ENCODE results near the gene CRTAP.
"Not testable (repeated sequence)": the region's sequence is repeated elsewhere in the genome, so short reads cannot be mapped to it uniquely, and the experiment has no call there.

The CRTAP gene

DNA sequence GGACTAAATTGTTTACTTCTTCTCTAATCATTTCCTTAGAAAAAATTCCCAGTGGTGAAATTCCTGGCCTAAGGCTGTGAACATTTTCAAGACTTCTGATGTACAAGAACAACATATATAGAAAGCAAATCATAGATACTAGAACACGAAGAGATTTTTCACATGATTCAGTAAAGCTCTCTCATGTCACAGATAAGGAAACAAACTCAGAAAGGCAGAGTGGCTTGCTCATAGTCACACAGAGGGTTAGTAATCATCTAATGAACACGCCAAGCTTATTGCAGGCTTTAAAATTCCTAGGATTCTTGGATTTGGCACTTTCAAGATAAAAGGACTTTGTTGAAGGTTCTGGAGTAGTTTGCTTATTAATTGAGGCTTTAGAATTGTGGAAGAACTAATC lies 26.2 kb downstream of the CRTAP start:
- DNase-seq (ENCODE audit: low read depth in 3 of 3) = no peak

DNA sequence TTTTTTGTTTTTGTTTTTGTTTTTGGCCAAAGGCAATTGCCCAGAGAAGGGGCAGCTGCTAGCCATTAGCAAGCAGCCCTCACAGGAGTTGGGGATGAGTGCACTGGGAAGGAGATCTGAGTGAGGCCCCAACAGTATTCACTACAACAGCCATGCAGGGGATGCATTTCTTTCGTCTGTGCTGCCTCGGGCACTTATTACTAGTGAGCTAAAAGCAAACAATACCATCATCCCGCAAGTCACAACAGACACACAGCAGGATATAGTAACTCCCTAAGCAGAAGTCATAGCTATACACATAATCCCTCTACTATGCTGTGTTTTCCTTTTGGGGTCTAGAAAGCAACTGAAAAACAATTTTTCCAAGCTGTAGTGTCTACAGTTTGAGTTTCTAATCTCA lies 27.2 kb downstream of the CRTAP start:
- no peak for DNase-seq (ENCODE audit: low read depth in 3 of 3)

DNA sequence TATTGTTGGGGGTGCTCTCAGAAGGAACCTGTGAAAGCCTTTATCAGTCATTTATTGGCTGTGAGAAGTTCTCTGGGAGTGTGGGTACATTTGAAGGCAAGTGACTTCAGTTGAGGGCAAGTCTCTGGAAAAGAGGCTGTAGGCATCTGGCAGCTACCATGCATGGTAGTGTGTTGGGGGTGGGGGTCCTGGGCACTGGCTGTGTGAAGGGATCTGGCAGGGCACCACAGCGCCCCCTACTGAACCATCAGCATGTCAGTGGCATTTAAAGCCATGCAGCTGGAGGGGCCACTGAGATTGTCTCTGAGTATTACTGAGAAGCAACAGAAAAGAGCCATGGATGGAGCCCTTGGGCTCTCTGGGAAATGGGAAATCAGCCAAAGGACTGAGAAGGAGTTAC lies 30.6 kb downstream of the CRTAP start:
- DNase-seq (ENCODE audit: low read depth in 3 of 3) = no peak

DNA sequence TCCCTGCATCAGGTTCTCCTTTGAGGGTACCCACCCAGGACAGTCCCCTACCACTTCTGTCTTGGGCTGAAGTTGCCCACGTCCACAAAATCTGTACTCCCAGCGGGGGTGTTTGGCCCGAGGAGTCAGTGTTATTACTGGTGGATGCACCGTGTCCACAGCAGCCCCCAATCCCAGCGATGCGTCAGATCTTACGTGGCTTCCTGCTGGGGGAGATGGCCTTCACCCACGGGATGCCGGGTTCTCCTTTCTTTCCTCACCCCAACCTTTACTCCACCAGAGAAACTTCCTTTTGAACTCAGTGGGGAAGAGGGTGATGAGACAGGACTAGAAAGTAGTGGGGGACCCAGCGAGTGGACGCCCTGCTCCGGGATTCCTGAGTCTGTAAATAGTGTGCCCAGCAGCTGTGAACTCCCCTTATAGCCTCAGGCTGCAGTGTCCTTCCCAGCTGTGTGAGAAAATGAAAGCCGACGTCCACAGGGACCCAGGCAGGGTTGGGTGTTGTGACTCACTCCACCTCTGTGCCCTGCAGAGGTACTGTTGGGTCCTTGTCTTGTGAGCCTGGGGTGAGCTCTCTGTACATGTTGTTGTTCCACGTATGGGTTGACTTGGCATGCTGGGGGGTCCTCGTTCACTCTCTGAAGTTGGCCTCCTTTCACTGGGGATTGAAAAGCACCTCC lies 31.5 kb downstream of the CRTAP start:
- no peak for DNase-seq (ENCODE audit: low read depth in 3 of 3)

DNA sequence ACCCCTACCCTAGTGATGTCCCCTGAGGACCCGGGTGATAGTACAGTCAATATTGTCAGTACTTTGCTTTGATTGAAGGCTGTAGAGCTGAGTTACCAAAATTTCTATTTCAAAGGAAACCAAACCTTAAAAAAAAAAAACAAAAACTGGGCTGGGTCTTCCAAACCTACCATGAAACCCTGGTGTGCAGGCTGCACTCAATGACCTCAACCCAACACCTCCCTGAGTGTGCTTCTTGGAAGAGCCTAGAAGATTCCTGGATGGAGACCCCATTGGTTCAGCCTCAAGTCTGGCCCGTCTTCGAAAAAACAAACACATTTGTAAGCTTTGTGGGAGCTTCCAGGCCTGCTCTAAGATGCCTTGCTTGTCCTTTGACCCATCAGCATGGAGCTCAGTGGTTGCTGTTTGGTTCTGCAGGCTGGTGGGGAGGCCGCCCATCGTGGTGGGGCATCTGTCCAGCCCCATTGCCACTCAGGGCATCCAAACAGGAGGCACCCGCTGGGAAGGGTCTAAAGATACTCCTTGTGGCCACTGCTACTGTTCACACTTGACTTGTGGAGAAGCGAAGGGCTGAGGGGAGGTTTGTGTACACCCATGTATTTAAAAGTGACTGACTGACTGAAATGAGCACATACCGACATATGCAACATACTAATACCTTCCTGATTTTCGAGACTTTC lies 32.2 kb downstream of the CRTAP start:
- no peak for DNase-seq (ENCODE audit: low read depth in 3 of 3)

DNA sequence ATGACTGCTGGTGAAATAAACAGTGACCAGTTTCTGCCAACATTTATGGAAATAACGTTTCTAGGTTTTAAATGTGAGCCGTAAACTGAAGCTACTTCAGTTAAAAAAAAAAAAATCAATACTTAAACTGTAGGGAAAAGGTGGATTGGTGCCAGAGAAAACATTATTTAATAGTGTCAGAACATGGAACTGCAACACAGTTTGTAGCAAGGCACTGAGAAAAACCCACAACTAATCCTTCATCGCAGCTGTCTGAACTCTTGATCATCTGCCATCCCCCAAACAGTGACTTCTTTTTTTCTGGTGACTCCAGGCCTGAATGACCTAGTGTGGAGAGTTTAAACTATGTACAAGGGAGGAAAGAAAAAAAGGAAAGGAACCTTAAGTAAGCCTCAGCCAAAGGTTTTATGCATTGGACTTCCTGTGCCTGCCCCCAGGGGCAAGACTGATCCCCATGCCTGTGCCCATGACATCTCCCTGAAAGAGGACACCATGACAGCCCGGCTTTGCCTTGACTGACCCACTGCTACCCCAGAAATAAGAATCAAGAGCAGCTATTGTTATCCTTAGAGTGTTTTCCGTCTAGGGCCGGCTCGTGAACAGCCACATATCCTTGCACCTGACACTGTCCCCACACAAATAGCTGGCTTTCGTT lies 33.1 kb downstream of the CRTAP start:
- DNase-seq (ENCODE audit: low read depth in 3 of 3) = no peak

DNA sequence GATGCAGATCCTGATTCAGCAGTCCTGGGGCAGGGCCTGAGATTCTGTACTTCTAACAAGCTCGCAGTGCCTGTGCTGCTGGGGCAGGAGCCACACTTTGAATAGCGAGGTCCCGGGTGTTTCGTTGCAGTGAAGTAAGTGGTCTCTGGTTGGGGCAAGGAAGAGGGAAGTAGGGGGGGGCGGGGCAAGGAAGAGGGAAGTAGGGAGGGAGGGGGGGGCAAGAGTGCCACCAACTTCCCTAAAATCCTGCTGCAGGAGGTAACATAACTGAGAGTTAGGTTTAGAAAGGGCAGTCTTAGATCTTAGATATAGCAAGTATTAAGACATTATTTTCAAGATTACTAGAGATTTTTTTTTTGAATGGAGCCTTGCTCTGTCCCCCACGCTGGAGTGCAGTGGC lies 35.5 kb downstream of the CRTAP start:
- DNase-seq (ENCODE audit: low read depth in 3 of 3) = no peak

DNA sequence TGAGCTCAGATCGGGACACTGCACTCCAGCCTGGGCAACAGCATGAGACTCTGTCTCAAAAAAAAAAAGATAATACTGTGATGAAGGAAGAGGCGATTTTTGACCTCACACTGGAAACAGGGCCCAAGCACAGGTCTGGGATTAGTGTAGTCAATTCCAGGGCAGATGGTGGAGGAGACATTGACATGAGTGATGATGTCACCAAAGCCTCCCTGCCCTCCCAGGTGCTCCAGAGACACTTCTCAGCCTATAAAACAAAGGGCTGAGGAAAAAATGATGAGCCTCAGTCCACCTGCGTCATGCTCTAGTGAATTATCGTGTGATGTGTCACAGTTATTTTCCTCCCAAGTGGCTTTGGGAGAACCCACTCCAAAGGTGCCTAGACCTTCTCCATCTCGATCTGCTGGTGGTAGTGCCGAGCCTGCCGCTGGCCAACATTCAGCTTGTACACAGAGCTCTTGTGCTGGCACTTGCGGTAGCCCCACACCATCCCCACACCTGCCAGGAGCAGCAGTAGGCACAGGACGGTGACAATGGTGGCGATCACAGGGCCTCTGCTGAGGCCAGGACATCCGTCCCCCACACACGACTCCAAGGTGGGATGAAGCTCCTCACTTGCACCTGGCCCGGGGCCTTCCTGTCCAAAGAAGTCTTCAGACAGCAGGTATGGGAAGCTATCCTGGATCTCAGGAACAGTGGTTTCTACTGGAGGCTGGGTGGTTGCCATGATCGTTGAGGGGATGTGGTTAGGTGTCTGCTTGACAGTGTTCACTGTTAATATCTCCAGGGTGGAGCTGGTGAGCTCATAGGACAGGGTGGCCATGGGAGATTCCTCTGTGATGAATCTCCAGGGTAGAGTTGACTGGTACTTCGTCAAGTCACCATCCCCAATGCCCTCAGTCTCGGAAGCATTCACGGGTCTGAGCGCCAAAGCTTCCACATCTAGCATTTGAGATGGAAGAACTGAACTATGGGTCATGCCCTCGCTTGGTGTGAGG lies 38.8 kb downstream of the CRTAP start:
- no peak for DNase-seq (ENCODE audit: low read depth in 3 of 3)

DNA sequence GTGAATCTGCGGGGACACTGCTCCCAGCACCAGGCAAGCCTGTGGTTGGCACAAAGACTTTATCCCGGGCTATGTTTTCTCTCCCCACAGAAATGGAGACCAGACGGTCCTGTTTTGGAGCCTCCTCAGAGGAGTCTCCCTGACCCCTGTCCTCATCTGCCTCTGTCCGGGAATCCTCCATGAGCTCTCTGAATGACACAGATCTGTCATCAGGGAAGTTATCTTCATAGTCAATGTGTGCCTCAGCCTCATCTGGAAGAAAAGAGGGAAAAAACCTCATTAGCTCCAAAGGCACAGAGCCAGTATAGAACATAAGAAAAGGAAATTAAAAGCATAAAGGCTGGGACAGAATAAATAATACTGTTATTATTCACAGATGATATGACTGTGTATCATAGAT lies 40.0 kb downstream of the CRTAP start:
- DNase-seq (ENCODE audit: low read depth in 3 of 3) = no peak

DNA sequence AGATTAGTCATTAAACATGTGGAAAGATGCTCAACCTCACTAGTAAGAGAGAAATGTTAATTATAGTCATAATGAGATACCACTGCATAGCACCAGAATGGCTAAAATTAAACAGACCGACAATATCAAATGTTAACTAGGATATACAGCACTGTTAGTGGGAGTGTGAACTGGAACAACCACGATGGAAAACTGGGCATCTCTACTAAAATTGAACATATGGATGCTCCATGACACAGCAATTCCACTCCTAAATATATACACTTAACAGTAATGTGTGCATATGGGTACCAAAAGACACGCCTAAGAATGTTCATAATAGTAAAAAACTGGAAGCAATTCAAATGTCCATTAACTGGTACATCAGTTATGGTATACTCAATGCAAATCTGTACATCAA lies 41.5 kb downstream of the CRTAP start:
- DNase-seq (ENCODE audit: low read depth in 3 of 3) = no peak

DNA sequence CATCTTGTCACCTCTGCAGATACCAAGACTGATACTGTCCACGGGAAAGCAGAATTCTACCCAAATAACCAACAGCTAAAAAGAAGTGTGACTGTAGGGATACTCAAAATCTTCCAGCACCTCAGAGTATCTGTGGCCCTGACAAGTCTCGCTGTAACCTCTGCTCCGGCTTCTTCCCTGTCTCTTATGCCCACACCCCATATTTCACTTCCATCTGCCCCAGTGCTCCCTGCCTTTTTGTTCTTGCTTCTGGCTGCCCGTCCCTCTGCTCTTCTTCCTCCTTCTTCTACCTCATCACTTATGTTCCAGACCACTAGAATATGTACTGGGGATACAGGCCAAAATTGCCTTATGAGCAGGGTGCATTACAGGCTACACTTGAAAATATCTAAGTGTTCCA lies 45.4 kb downstream of the CRTAP start:
- no peak for DNase-seq (ENCODE audit: low read depth in 3 of 3)

DNA sequence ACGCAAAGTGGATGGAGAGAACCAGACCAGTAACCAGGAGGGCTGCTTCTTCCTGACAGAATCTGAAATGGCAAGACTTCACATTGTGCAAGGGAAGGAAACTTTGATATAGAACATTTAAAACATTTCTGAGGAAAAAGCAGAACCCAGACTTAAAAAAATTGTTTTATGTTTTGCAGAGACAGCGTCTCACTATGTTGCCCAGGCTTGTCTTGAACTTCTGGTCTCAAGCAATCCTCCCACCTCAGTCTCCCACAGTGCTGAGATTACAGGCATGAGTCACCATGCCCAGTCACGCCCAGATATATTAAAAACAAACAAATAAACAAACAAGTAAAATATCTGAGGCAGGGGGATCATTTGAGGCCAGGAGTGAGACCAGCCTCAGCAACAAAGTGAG lies 46.2 kb downstream of the CRTAP start:
- DNase-seq (ENCODE audit: low read depth in 3 of 3) = no peak

DNA sequence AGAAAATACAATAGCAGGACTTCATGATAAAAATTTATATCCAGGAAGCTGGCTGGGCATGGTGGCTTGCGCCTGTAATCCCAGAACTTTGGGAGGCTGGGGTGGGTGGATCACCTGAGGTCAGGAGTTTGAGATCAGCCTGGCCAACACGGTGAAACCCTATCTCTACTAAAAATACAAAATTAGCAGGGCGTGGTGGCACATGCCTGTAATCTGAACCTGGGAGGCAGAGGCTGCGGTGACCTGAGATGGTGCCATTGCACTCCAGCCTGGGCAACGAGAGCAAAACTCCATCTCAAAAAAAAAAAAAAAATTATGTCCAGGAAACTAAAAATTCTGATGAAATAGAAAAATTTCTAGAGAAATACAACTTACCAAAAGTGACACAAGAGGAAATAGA lies 48.8 kb downstream of the CRTAP start:
- not testable (repeated sequence) for DNase-seq (ENCODE audit: low read depth in 3 of 3)

DNA sequence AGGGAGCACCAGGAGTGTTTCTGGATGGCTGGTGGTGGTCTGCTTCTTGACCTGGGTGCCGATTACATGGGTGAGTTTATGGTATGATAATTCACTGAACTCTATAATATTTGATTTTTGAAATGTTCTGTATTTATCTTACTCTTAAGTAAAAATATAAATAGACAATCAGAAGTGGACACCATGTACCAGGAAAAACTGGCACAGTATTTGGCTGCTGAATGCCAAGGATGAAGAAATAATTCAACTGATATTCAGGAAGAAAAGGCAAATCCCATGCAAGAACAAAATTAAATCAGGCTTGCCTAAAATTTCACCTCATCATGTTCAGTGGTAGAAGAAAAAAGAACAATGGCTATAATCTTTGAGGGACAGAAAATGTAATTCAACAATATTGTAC lies 51.6 kb downstream of the CRTAP start:
- DNase-seq (ENCODE audit: low read depth in 3 of 3) = no peak

DNA sequence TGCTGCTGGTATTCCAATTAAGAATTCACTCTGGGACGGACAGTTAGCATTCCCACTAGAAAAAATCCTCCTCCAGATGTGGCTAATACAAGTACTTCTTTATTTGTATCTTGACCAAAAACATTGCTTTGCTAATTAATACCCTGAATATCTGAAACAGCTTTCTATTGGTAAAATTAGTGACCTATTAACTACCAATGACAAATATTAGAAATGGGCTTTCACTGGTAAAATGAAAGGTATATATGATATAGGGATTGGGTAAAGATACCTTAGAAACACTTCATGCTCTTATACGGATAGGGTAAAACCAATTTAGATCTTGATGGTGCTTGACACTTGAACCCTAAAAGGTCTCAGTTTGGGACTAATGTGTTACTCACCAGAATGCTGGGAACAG lies 52.3 kb downstream of the CRTAP start:
- no peak for DNase-seq (ENCODE audit: low read depth in 3 of 3)

DNA sequence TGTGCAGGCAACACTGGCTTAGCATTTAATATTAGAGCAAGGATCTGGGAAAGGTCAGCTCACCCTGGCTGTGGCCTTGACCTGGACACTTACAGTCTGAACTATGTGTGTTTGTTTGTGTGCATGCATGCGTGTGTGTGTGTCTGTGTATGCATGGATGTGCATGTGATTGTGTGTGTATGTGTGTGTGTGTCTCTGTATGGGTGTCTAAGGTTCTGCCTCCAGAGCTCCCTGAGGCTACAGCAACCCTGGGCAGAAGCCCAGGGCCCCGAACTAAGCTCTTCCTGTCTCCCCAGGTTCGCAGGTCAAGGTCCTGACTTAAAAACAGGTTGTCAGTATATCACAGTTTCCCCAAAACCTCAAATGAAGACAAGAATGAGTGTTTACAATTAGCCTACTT lies 53.5 kb downstream of the CRTAP start:
- DNase-seq (ENCODE audit: low read depth in 3 of 3) = no peak

DNA sequence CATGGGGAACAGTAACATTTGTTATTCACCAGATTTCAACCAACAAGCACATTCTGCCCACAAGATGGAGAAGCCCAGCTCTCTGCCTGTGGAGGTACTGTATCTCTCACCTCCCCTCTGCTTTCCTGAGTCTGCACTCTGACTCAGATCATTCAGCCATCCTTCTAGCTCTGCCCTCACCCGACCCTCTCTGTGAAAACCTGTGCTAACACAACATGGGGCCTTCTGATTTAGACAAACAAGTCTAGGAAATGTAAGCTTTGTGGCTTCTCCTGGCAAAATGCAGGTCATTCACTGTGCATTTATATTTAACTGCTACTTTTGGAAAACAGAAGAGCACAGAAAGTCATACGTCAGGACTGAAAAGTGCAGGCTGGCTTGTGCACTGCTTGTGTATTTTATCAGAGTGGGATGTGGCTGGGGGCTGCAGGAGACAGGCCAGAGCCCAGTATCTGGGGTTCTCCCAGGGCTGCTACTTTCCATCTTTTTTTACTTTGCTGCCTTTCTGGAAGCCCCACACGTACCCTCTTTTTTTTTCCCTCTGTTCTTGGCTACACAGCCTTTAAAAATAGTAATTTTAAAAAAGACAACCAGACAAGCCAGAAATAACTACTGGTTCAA lies 54.0 kb downstream of the CRTAP start:
- no peak for DNase-seq (ENCODE audit: low read depth in 3 of 3)

DNA sequence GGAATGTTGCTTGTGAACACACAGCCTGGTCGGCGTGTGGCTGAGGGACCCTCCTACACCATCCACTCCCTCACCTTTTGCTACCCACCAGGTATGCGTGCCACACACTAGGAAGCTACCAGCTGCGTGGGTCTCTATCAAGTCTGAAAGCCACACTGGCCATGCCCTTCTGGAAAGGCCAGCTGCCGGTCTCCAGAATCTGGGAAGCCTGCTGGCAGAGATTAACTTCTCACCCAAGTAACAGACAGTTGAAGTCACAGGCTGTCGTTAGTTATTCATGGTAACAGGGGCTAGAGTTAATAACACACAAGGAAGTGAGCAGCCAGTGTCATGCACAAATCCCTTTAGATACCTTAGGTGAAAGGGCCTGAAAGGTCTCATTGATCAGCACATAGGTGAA lies 56.7 kb downstream of the CRTAP start:
- DNase-seq (ENCODE audit: low read depth in 3 of 3) = no peak

DNA sequence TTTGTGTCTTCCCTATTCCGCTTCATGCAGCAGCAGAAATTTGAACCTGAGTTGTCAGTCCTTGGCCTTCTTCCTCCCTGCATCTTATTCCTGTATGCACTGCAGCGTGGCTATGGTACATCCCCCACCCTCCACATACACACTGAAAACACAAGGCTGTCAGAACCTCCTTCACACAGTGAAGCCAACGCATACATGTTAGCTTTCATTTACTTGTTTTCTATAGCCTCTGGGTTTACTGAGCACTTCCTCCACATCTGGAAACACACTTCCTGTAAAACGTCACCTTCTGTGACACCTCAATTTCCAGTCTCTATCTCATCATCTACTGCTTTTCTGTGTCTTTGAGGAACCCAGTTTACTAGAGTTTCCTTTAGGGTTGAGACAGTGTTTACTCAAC lies 57.8 kb downstream of the CRTAP start:
- DNase-seq (ENCODE audit: low read depth in 3 of 3) = no peak

DNA sequence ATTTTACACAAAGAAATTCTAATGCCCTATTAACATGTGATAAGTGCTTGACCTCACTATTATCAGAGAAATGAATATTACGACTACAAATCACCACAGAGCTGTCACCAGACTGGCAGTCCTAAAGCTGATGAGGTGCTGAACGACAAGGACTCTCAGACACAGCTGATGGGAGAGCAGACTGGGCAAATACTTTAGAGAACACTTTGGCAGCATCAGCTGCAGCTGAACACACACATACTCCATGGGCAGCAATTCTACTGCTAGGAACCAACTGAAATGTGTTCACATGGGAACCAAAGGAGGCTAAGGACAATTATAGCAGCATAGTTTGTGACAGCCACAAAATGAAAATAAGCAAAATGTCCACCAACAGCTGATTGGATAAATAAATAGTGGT lies 59.3 kb downstream of the CRTAP start:
- DNase-seq (ENCODE audit: low read depth in 3 of 3) = no peak

DNA sequence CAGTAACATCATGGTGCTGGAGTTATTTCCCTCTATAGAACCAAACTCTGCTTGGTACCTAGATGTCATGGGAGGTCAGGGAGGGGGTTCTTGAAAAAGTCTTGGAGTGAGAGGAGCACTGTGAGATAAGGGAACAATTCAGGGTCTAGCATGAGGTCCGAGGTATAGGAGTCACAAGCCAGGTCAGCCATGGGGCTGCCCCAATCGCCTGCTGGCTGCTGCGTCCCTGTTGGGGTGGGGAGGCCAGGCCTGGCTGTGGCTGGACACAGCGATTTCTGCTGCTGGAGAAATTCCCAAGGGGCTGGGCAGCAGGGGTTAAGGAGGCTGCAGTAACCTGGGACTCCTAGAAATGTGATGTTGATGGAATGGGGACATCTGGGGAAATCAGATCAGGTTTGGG lies 59.9 kb downstream of the CRTAP start:
- DNase-seq (ENCODE audit: low read depth in 3 of 3) = no peak

DNA sequence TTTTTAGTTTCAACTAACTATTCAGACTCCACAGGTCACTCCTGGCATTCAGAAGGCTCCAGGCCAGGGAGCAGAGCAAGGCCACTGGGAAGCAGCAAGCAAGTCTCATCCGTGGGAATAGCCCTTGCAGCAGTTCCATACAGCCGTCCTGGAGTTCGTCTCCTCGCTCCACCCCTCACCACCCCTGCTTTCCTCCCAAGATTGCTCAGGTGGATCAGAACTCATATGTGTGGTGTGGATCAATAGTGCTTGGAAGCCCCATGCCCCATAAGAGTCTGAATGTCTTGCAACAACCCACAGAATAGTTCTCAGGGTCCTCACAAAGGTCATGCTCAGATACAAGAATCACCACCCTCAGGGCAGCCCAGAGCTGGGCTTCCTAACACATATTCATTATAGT lies 60.3 kb downstream of the CRTAP start:
- DNase-seq (ENCODE audit: low read depth in 3 of 3) = no peak

Measured in stimulated activated CD4-positive, alpha-beta T cell treated with anti-CD3 and anti-CD28 coated beads, TNF-alpha, amount 100 ng/mL, for 4 hours (primary cell).